ENCODE results near the gene SH3BP4.

SH3BP4 gene

DNA sequence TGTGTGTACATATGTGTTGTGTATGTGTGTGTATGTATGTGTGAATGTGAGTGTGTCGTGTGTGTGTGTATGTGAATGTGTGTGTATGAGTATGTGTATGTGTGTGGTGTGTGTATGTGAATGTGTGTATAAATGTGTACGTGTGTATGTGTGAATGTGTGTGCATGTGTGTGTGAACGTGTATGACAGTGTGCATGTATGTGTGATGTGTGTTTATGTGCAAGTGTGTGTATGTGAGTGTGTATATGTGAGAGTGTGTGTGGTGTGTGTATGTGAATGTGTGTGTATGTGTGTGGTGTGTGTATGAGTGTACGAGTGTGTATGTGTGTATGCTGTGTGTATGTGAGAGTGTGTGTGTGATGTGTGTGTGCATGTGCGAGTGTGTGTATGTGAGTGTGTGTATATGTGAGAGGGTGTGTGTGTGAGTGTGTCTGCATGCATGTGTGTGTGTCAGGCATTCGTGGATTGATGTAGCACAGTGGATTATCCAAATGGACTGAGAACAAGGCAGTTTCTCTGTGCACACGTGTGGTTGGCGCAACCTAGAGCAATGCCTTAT, 127.2 kb downstream of the SH3BP4 start:
- FAIRE-seq (no peak), DNase-seq (ENCODE audit: insufficient read length, low spot score) (no peak)

- no peak for FAIRE-seq
- no peak for DNase-seq (ENCODE audit: insufficient read length, low spot score)
Measured at GRCh38 chr2:235080101-235080500, 128.3 kb downstream of the SH3BP4 start.

DNA sequence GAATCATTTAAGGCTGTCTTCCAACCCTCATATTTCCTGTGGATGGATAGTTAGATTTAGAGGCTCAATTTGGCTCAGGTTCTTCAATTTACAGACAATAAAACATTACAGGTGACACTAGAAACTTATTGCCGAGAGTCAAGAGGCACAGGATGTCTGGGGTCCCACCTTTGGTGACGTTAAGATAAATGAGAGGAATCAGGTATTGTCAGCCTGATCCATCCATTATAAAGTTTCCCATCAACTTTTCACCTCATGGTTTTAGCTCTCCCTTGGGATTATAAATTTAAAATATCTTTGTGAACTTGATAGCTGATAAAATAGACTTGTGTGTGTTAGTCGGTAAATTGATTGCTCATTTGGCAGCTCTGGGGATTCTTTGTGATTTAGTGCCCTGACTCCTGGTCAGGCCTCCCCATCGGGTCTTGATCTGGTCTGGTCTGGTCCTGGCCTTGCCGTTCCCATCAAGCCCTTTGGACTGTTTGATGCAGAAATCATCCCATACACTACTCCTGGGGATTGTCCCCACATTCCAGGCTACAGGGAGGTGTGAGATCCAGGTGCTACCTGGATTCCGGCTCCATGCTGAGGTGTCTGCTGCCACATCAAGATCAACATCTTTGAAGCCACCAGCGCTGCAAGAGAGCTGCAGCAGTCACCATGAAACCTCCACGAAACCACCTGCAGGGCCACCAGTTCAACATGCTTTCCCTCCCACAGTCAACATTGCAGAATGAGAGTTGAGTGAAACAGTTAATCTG, 130.9 kb downstream of the SH3BP4 start:
- no peak for DNase-seq (ENCODE audit: insufficient read length, low spot score)
- no peak for FAIRE-seq

GRCh38 chr2:235083822-235084221, 132.0 kb downstream of the SH3BP4 start:
- no peak for DNase-seq (ENCODE audit: insufficient read length, low spot score)

GRCh38 chr2:235084424-235084823, 132.6 kb downstream of the SH3BP4 start:
- no peak for FAIRE-seq
- no peak for DNase-seq (ENCODE audit: insufficient read length, low spot score)

More at GRCh38 chr2:235083822-235084221, 132.0 kb downstream of the SH3BP4 start:
- FAIRE-seq, result no peak

- DNase-seq (ENCODE audit: insufficient read length, low spot score) (no peak), FAIRE-seq (no peak)
Measured at GRCh38 chr2:235085476-235085875, 133.7 kb downstream of the SH3BP4 start.

- no peak for FAIRE-seq
Measured at GRCh38 chr2:235086481-235087184, 134.8 kb downstream of the SH3BP4 start.

GRCh38 chr2:235087832-235088495, 136.1 kb downstream of the SH3BP4 start:
- FAIRE-seq (no peak), DNase-seq (ENCODE audit: insufficient read length, low spot score) (no peak)

More at GRCh38 chr2:235086481-235087184, 134.8 kb downstream of the SH3BP4 start:
- DNase-seq (ENCODE audit: insufficient read length, low spot score), result no peak

DNA sequence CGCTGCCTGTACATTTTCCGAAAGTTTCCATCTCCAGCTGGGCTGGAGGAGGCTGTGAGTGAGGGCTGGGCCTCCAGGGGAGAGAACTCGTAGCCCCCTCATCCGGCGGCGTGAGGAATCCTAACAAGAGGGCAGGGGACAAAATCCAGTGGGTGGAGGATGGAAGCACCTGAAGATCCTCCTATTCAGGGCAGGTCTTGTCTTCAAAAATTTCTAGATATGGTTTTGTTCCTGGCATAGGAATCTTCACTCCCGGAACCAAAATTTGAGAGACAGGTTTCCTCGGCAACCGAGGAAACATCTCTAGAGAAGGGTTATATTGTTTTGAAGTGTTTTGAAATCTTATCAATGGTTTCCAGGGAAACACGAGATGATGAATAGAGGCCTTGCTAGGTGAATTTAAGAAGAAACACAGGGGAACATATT, 136.7 kb downstream of the SH3BP4 start:
- no peak for DNase-seq (ENCODE audit: insufficient read length, low spot score)
- no peak for FAIRE-seq

GRCh38 chr2:235091421-235091820, 139.6 kb downstream of the SH3BP4 start:
- no peak for FAIRE-seq

DNA sequence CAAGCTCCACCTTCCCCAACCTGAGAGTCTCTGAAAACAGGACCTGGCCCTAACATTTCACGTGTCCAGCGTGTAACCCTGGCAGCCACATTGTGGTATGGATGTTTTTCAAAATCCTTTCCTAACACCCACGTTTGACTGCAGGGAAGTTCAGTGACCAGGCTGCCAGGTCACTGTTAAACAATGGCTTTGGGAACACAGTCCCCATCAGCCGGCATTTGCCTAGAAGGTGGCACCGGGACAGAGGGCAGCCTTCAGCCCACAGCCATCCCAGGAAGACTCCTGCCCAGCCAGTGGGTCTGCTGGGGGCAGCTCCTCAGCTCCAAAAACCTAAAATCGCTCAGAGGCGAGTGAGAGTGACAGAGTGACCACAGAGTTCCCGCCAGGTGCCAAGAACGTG, 140.2 kb downstream of the SH3BP4 start:
- no peak for FAIRE-seq
- no peak for DNase-seq (ENCODE audit: insufficient read length, low spot score)

More at GRCh38 chr2:235091421-235091820, 139.6 kb downstream of the SH3BP4 start:
- no peak for DNase-seq (ENCODE audit: insufficient read length, low spot score)

GRCh38 chr2:235092433-235093223, 140.8 kb downstream of the SH3BP4 start:
- no peak for DNase-seq (ENCODE audit: insufficient read length, low spot score)
- no peak for FAIRE-seq

DNA sequence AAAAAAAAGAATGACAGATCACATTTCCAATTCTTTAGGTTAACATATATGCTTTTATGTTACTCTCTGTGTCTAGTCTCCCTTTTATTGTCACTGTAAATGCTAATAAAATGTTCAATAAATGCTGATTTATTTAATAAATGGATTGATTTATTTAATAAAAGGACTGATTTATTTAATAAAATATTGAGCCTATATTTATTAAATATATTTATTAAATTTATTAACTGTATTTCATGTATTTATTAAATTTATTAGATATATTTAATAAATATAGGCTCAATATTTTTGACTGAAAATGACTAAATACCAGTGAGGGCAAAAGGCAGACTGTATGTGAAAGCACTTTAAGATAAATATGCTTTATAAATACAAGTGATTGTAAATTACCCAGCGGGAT, 142.6 kb downstream of the SH3BP4 start:
- DNase-seq (ENCODE audit: insufficient read length, low spot score), result no peak
- FAIRE-seq, result no peak

- no peak for FAIRE-seq
- DNase-seq (ENCODE audit: insufficient read length, low spot score), result no peak
Measured at GRCh38 chr2:235095569-235095968, 143.8 kb downstream of the SH3BP4 start.

DNA sequence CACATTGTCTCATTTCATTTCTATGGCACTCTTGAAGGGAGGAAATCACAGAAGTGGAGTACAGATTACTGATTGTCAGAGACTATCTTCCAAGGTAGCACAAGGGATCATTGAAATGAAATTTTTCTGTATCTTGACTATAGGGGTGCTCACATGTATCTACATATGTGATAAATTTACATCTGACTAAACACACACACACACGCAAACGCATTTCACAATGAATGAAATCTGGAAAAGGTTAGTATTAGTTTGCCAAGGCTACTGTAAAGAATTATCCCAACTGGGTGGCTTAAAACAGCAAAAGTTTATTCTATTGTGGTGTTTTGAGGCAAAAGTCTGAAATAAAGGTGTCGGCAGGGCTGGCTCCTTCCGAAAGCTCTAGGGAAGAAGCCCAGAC, 144.6 kb downstream of the SH3BP4 start:
- FAIRE-seq, result no peak
- DNase-seq (ENCODE audit: insufficient read length, low spot score), result no peak

GRCh38 chr2:235097196-235097595, 145.4 kb downstream of the SH3BP4 start:
- DNase-seq (ENCODE audit: insufficient read length, low spot score), result no peak
- no peak for FAIRE-seq

- no peak for FAIRE-seq
- DNase-seq (ENCODE audit: insufficient read length, low spot score), result no peak
Measured at GRCh38 chr2:235098269-235098668, 146.5 kb downstream of the SH3BP4 start.

GRCh38 chr2:235098736-235099494, 147.1 kb downstream of the SH3BP4 start:
- DNase-seq (ENCODE audit: insufficient read length, low spot score) (no peak), FAIRE-seq (no peak)

- FAIRE-seq, result no peak
Measured at GRCh38 chr2:235102896-235103295, 151.1 kb downstream of the SH3BP4 start.

More at GRCh38 chr2:235102896-235103295, 151.1 kb downstream of the SH3BP4 start:
- DNase-seq (ENCODE audit: insufficient read length, low spot score), result no peak

Measured in GM19239 (cell line).